ENCODE results near the gene FNDC4. TPM values are rescaled to one million over a fixed set of nuclear protein-coding genes. Genes with fewer than 3 reads are reported as not detected.
"Not testable (repeated sequence)": the region's sequence is repeated elsewhere in the genome, so short reads cannot be mapped to it uniquely, and the experiment has no call there.

FNDC4 gene
- 10 to 100 TPM; 24.1 to 30.6 TPM for total RNA-seq

- under 1% methylated on average over 48 of the region's 70 CpGs for WGBS
- Histone ChIP-seq H3K4me3 (peak within 1 kb of the TSS; percentile 52 to 60), H3K4me1 (replicated peaks) (peaks cover 2% of the 10 kb centered on the region), H3K27me3 (replicated peaks; ENCODE audit: insufficient read depth) (no peaks in the 10 kb centered on the region), H3K27ac (peak within 1 kb of the TSS; percentile 60 to 68), H3K36me3 (no peaks in the 10 kb centered on the region), H3K9me3 (no peaks in the 10 kb centered on the region)
- TF ChIP-seq CTCF (IDR thresholded peaks at IDR 0.05), result no peak
- TF ChIP-seq POLR2AphosphoS5 (IDR thresholded peaks at IDR 0.05), result no peak
- TF ChIP-seq POLR2A (IDR thresholded peaks at IDR 0.05), result no peak
- no peak for DNase-seq (ENCODE audit: low spot score)
- intact Hi-C loops (cut with DNase I), result loop anchor here (5.0 kb wide), 1 partner anchor 87 kb away; the partner anchor contains the start of gene ZNF512
Observed at GRCh38 chr2:27494944-27495554, at the start of gene FNDC4. TSS of gene FNDC4 (minus strand) at chr2:27495200. CDS start at chr2:27494679, 521 bp downstream.

- Histone ChIP-seq H3K9me3 (no peaks in the 10 kb centered on the region), H3K27me3 (replicated peaks; ENCODE audit: insufficient read depth) (no peaks in the 10 kb centered on the region), H3K36me3 (no peaks in the 10 kb centered on the region), H3K4me3 (no peak overlapping the region), H3K4me1 (replicated peaks) (no peaks in the 10 kb centered on the region), H3K27ac (no peak overlapping the region)
- intact Hi-C loops (cut with DNase I), result no loop called here
- no peak for TF ChIP-seq CTCF (IDR thresholded peaks at IDR 0.05)
- DNase-seq (ENCODE audit: low spot score), result no peak
- 83% methylated on average over 6 of the region's 6 CpGs for WGBS
Observed at GRCh38 chr2:27544143-27544821, 49.3 kb upstream of the FNDC4 start.

- H3K4me3 ChIP-seq; H3K4me1 ChIP-seq (replicated peaks); H3K36me3 ChIP-seq; intact Hi-C loops (cut with DNase I); H3K9me3 ChIP-seq; DNase-seq (ENCODE audit: low spot score); H3K27ac ChIP-seq; H3K27me3 ChIP-seq (replicated peaks; ENCODE audit: insufficient read depth): not testable (repeated sequence)
- WGBS, result 93% methylated on average over 5 of the region's 35 CpGs
Observed at GRCh38 chr2:27539649-27540048, 44.6 kb upstream of the FNDC4 start.

GRCh38 chr2:27538839-27539450, 43.9 kb upstream of the FNDC4 start:
- 58% methylated on average over 5 of the region's 6 CpGs for WGBS
- H3K9me3 ChIP-seq; DNase-seq (ENCODE audit: low spot score); intact Hi-C loops (cut with DNase I); H3K36me3 ChIP-seq; H3K4me3 ChIP-seq; H3K4me1 ChIP-seq (replicated peaks); H3K27me3 ChIP-seq (replicated peaks; ENCODE audit: insufficient read depth); H3K27ac ChIP-seq: not testable (repeated sequence)

GRCh38 chr2:27537287-27537686, 42.3 kb upstream of the FNDC4 start:
- H3K4me3 ChIP-seq, result no peak overlapping the region
- 35% methylated on average over 4 of the region's 4 CpGs for WGBS

More at GRCh38 chr2:27537287-27537686, 42.3 kb upstream of the FNDC4 start:
- Histone ChIP-seq H3K27me3 (replicated peaks; ENCODE audit: insufficient read depth) (no peaks in the 10 kb centered on the region), H3K9me3 (no peaks in the 10 kb centered on the region), H3K36me3 (no peaks in the 10 kb centered on the region), H3K4me1 (replicated peaks) (no peaks in the 10 kb centered on the region), H3K27ac (no peak overlapping the region)
- DNase-seq (ENCODE audit: low spot score), result no peak
- intact Hi-C loops (cut with DNase I), result no loop called here
- TF ChIP-seq CTCF (IDR thresholded peaks at IDR 0.05) (no peak), POLR2AphosphoS5 (IDR thresholded peaks at IDR 0.05) (no peak), POLR2A (IDR thresholded peaks at IDR 0.05) (no peak)
